ENCODE results near the gene ADIRF.

Gene ADIRF

DNA sequence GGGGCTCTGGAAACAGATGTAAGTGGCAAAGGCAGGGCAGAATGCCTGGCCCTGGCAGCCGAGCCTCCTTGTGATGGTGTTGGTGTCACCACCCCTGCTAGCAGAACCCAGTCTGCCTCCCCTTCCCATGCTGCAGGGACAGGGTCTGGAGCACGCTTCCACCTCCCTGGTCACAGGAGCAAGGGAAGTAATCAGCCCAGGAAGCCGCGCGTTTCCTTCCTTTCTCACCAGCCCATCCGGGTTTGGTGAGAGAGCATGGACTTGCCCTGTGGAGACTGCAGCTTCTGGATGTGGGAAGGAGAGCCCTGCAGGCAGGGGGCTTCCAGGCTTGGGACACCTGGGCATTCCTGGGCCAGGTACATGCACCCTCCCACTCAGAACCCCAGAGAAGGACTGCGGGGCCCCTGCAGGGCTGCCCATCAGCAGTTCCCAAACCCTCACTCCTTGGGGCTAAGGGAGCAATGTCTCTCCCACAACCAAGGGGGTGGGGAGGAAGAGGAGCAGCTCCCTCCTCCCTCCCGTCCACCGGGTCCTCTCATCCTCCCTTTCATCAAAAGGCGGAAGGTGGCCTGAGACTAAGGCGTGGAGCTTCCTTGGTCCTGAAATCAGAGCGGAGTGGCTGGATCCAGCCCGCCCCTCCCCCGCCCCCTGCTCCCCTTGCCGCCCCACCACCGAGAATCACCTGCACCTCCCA lies 12.6 kb upstream of the ADIRF start:
- Histone ChIP-seq H3K27me3 (peaks cover 36% of the 10 kb centered on the region), H3K9me3 (no peaks in the 10 kb centered on the region), H3K36me3 (no peaks in the 10 kb centered on the region), H3K4me3 (ENCODE audit: low read depth in 1 of 2, low read length in 1 of 2) (no peak overlapping the region), H3K27ac (no peak overlapping the region), H3K4me1 (ENCODE audit: control insufficient read depth in 1 of 2, insufficient read depth in 1 of 2, low read depth in 1 of 2, low read length in 1 of 2) (no peaks in the 10 kb centered on the region)
- TF ChIP-seq, protein P1, sequence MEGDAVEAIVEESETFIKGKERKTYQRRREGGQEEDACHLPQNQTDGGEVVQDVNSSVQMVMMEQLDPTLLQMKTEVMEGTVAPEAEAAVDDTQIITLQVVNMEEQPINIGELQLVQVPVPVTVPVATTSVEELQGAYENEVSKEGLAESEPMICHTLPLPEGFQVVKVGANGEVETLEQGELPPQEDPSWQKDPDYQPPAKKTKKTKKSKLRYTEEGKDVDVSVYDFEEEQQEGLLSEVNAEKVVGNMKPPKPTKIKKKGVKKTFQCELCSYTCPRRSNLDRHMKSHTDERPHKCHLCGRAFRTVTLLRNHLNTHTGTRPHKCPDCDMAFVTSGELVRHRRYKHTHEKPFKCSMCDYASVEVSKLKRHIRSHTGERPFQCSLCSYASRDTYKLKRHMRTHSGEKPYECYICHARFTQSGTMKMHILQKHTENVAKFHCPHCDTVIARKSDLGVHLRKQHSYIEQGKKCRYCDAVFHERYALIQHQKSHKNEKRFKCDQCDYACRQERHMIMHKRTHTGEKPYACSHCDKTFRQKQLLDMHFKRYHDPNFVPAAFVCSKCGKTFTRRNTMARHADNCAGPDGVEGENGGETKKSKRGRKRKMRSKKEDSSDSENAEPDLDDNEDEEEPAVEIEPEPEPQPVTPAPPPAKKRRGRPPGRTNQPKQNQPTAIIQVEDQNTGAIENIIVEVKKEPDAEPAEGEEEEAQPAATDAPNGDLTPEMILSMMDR (IDR thresholded peaks at IDR 0.05), result no peak

DNA sequence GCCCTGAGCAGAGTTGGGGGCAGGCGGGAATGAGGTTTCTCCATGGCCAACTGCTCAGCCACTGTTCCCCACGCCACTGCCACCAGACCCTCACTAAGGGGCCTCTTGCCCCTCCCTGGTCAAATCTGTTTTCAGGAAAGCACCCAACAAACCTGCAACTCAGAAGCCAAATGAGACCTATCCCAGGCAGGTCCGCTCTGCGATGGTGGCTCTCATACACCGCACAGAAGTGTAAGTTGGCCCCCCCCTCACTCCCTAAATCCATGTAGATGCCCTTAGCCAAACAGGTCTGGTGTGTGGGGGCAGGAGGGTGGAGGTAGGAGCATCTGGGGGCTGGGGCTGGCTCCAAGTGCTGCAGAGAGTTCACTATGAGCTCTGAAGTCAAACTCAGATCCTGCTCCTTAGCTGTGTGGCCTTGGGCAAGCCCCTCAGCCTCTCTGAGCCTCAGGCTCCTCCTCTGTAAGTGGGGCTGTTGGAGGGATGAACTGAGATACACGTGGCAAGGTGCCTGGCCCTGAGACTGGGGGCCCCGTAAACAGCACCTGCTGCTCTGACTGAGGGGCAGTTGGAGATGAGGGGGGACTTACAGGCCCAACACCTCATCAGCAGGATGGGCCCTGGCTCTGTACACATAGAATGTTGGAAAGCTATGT lies 12.0 kb upstream of the ADIRF start:
- TF ChIP-seq, protein P1 (IDR thresholded peaks at IDR 0.05), result no peak
- Histone ChIP-seq H3K36me3 (no peaks in the 10 kb centered on the region), H3K4me3 (ENCODE audit: low read depth in 1 of 2, low read length in 1 of 2) (no peak overlapping the region), H3K27ac (no peak overlapping the region), H3K9me3 (no peaks in the 10 kb centered on the region), H3K4me1 (ENCODE audit: control insufficient read depth in 1 of 2, insufficient read depth in 1 of 2, low read depth in 1 of 2, low read length in 1 of 2) (no peaks in the 10 kb centered on the region), H3K27me3 (peaks cover 36% of the 10 kb centered on the region)

DNA sequence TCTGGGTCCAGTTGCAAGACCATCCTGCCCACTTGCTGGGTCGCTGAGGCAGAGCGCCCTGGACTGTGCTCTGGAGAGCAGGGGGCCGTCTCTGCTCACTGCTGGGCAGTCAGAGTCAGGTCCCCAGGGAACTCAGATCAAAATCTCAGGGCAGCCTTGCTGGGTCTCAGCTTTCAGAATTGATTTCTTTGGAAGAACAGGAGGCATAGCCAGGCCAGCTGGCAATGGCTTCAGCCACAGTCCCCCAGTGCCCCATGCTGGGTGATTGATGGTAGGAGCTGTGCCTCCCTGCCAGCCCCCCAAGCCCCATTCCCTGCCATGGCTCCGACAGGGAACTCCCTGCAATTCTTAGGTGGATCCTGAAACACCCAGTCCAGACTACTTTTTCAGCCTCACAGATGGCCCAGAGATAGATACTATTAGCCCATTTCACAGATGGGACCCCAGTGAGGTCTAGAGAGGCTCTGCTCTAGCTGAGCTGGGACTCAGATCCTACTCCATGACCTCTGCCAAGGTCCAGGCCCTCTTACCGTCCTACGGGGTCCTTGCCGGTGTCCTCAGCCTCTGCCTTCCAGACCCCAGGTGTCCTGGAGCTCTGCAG lies 11.3 kb upstream of the ADIRF start:
- Histone ChIP-seq H3K4me3 (ENCODE audit: low read depth in 1 of 2, low read length in 1 of 2) (no peak overlapping the region), H3K4me1 (ENCODE audit: control insufficient read depth in 1 of 2, insufficient read depth in 1 of 2, low read depth in 1 of 2, low read length in 1 of 2) (no peaks in the 10 kb centered on the region), H3K27ac (no peak overlapping the region), H3K27me3 (peaks cover 36% of the 10 kb centered on the region), H3K36me3 (no peaks in the 10 kb centered on the region), H3K9me3 (no peaks in the 10 kb centered on the region)
- TF ChIP-seq, protein P1 (IDR thresholded peaks at IDR 0.05), result no peak

DNA sequence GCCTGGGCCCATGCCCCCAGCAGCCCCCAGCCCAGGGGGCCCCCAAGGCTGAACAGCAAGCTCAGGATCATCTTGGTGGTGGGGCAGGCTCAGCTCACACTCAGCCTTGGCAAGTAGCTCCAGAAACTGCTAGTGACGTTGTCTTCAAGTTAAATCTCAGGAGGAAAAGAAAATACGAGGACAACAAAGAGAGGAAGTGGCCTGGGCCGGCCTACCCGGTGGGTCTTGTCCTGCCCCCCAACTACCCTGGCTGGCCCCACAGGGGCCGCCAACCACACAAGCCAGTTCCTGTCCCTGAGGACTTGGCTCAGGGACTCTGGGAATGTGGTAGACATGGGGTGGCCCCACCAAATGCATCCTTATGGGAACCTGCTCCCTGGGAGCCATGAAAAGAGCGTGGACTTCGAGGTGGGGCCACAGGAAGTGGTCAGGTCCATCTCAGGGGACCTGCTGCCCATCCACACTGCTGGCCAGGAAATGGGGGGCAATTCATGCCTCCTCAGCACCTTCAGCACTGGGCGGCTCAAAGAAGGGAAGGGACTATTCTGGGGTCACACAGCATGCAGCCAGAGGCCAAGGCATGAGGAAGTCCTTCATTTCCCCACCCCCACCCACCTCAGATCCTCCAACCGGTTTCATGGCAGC lies 10.7 kb upstream of the ADIRF start, which contains the start of gene MMRN2:
Gene MMRN2 (minus strand): TSS at position 145 of the 645 bp plus-strand sequence. CDS start 74 bp downstream, at position 71.
- Histone ChIP-seq H3K36me3 (no peaks in the 10 kb centered on the region), H3K27me3 (peaks cover 36% of the 10 kb centered on the region), H3K27ac (no peak within 1 kb of the TSS), H3K9me3 (no peaks in the 10 kb centered on the region), H3K4me1 (ENCODE audit: control insufficient read depth in 1 of 2, insufficient read depth in 1 of 2, low read depth in 1 of 2, low read length in 1 of 2) (no peaks in the 10 kb centered on the region), H3K4me3 (ENCODE audit: low read depth in 1 of 2, low read length in 1 of 2) (no peak within 1 kb of the TSS)
- TF ChIP-seq, protein P1 (IDR thresholded peaks at IDR 0.05), result no peak

DNA sequence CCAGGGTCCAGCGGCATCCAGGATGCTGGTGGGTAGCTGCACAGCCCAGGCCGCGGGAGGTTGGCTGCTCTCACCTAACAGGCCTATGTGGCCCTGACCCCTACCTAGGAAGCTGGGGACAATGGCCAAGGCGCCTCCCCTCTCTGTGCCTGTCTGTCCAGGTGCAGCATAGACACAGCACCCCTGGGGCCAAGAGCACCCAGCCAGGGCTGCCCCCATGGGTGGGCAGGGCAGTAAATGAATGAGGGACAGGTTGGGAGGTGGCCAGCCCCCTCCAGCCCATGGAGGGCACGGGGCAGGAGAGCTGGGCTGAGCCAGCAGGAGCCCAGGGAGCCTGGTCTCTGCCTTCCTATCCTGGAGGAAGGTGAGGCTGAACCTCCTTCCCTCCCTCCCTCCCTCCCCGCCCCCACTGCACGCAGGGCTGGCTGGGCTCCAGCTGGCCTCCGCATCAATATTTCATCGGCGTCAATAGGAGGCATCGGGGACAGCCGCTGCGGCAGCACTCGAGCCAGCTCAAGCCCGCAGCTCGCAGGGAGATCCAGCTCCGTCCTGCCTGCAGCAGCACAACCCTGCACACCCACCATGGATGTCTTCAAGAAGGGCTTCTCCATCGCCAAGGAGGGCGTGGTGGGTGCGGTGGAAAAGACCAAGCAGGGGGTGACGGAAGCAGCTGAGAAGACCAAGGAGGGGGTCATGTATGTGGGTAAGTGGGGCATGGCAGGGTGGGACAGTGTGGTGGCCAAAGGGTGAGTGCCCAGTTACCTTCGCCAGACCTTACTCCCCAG lies 10.0 kb upstream of the ADIRF start, which contains the start of gene SNCG:
Gene SNCG (plus strand): TSS at position 484 of the 785 bp plus-strand sequence. CDS start 99 bp downstream, at position 583.
- no peaks in the 10 kb centered on the region for H3K36me3 ChIP-seq
- H3K27me3 ChIP-seq, result peaks cover 36% of the 10 kb centered on the region
- H3K27ac ChIP-seq, result no peak within 1 kb of the TSS
- no peaks in the 10 kb centered on the region for H3K4me1 ChIP-seq (ENCODE audit: control insufficient read depth in 1 of 2, insufficient read depth in 1 of 2, low read depth in 1 of 2, low read length in 1 of 2)
- no peaks in the 10 kb centered on the region for H3K9me3 ChIP-seq
- H3K4me3 ChIP-seq (ENCODE audit: low read depth in 1 of 2, low read length in 1 of 2), result no peak within 1 kb of the TSS
- TF ChIP-seq, protein P1 (IDR thresholded peaks at IDR 0.05), result no peak
